Endodermal cell (in vitro differentiated cells): ENCODE results near the gene ITGAD. TPM values are rescaled to one million over a fixed set of nuclear protein-coding genes. Genes with fewer than 3 reads are reported as not detected.

Experiments
- DNase-seq: peaks from one replicate; pipeline ENCODE4 v3.0.0-alpha.2; 2017
- H3K27ac ChIP-seq: 2 replicates; pipeline ENCODE4 v1.5.1; 2013; ENCODE audit warnings: mild to moderate bottlenecking, low read depth, low read length, moderate library complexity
- H3K27me3 ChIP-seq: 2 replicates; pipeline ENCODE4 v1.6.1; 2013; ENCODE audit warnings: mild to moderate bottlenecking, low read length, moderate library complexity; ENCODE audit not compliant: insufficient read depth, control insufficient read depth, poor library complexity, severe bottlenecking
- H3K36me3 ChIP-seq: 2 replicates; pipeline ENCODE4 v1.7.0; 2013; ENCODE audit warnings: mild to moderate bottlenecking, low read length, moderate library complexity; ENCODE audit not compliant: control insufficient read depth, insufficient read depth
- H3K4me1 ChIP-seq: one replicate; pipeline ENCODE4 v1.7.0; 2013; ENCODE audit warnings: low read length; ENCODE audit not compliant: control insufficient read depth, insufficient read depth
- H3K4me3 ChIP-seq: 2 replicates; pipeline ENCODE4 v1.5.1; 2013; ENCODE audit warnings: mild to moderate bottlenecking, low read length, moderate library complexity
- H3K9ac ChIP-seq: 2 replicates; pipeline ENCODE4 v1.6.1; 2013; ENCODE audit warnings: mild to moderate bottlenecking, low read length, moderate library complexity; ENCODE audit not compliant: poor library complexity, severe bottlenecking; ENCODE audit errors: extremely low read depth
- H3K9me3 ChIP-seq: 2 replicates; pipeline ENCODE4 v1.6.1; 2013; ENCODE audit warnings: mild to moderate bottlenecking, low read length, moderate library complexity; ENCODE audit not compliant: control insufficient read depth
- H3K27ac Mint-ChIP-seq: 2 replicates; pipeline ENCODE4 v1.8.0; 2020; ENCODE audit warnings: mixed read lengths
- H3K27me3 Mint-ChIP-seq: 2 replicates; pipeline ENCODE4 v1.8.0; 2021; ENCODE audit warnings: mild to moderate bottlenecking, mixed read lengths; ENCODE audit not compliant: insufficient read depth
- H3K36me3 Mint-ChIP-seq: 2 replicates; pipeline ENCODE4 v1.8.0; 2020; ENCODE audit warnings: low read depth, mixed read lengths
- H3K4me1 Mint-ChIP-seq: 2 replicates; pipeline ENCODE4 v1.8.0; 2020; ENCODE audit warnings: mixed read lengths
- H3K4me3 Mint-ChIP-seq: 2 replicates; pipeline ENCODE4 v1.8.0; 2020; ENCODE audit warnings: mild to moderate bottlenecking, moderate library complexity, mixed read lengths
- H3K9me3 Mint-ChIP-seq: 2 replicates; pipeline ENCODE4 v1.8.0; 2020; ENCODE audit warnings: mild to moderate bottlenecking, mixed read lengths
- CTCF ChIP-seq: fragments of 200-600 bp; sonication (generic); conservative IDR thresholded peaks from 2 replicates; pipeline ENCODE4 v1.5.0; 2021; ENCODE audit warnings: antibody characterized with exemption, mild to moderate bottlenecking
- WGBS, 2 experiments: methylation state at CpG; one replicate each; pipeline versions ENCODE4 v1.1.5 to v1.1.7; 2013; ENCODE audit warnings: missing lambda C conversion rate in 2 of 2, mixed read lengths in 1 of 2; ENCODE audit not compliant: insufficient coverage in 1 of 2, insufficient read length in 1 of 2; 5-methylcytosine and 5-hydroxymethylcytosine counted together
- total RNA-seq, 2 donors: library from RNA; stranded (reverse); fragmentation: NEBNext Ultra II Directional in 1 of 2; extraction: Animal tissue kit (Norgen Biotek cat#: 25700) in 1 of 2; gene quantifications; 2 replicates in 1 of 2; 3 replicates in 1 of 2; pipeline ENCODE4 v1.2.1, GENCODE V29; 2021

The ITGAD gene
- total RNA-seq, 2 donors from 2014 or later, result not detected

DNA sequence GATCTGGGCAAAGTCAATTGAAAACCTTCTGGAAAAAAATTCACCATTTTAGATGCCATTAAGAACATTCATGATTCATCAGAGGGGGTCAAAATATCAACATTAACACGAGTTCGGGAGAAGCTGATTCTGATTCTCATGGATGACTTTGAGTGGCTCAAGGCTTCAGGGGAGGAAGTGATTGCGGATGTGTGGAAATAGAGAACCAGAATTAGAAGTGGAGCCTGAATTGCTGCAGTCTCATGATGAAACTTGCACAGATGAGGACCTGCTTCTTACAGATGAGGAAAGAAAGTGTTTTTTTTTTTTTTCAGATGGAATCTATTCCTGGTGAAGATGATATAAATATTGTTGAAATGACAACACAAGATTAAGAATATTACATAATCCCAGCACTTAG, 25.3 kb upstream of the ITGAD start:
- no peak overlapping the region for H3K4me3 ChIP-seq

DNA sequence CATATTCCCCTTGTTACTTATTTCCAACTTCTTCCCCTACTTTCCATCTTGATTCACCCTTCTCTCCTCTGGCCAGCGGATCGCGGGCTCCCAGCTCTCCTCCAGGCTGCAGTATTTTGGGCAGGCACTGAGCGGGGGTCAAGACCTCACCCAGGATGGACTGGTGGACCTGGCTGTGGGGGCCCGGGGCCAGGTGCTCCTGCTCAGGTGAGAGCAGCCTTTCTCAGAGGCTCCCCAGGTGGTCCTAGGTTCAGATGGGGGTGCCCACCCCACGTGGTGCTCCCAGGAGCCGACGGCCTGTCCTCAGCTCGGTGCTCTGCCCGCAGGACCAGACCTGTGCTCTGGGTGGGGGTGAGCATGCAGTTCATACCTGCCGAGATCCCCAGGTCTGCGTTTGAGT, 22.1 kb upstream of the ITGAD start:
- no peak overlapping the region for H3K4me3 Mint-ChIP-seq
- no peaks in the 10 kb centered on the region for H3K36me3 ChIP-seq
- no peak for DNase-seq
- H3K4me3 ChIP-seq, result no peak overlapping the region
- TF ChIP-seq CTCF, result no peak
- WGBS, 2 experiments, result 91 to 94% methylated on average over 6 to 12 of the region's 12 CpGs
- no peaks in the 10 kb centered on the region for H3K36me3 Mint-ChIP-seq
- H3K9me3 Mint-ChIP-seq, result peaks cover 7% of the 10 kb centered on the region
- H3K4me1 Mint-ChIP-seq, result no peaks in the 10 kb centered on the region
- H3K27me3 Mint-ChIP-seq, result peaks cover 29% of the 10 kb centered on the region
- no peaks in the 10 kb centered on the region for H3K27me3 ChIP-seq
- H3K9ac ChIP-seq, result no peak overlapping the region
- H3K9me3 ChIP-seq, result no peaks in the 10 kb centered on the region
- H3K27ac ChIP-seq, result no peak overlapping the region
- no peak overlapping the region for H3K27ac Mint-ChIP-seq
- H3K4me1 ChIP-seq, result no peaks in the 10 kb centered on the region

More for the DNA sequence above, 25.3 kb upstream of the ITGAD start:
- H3K27me3 Mint-ChIP-seq, result peaks cover 18% of the 10 kb centered on the region
- Histone ChIP-seq H3K9me3 (no peaks in the 10 kb centered on the region), H3K9ac (no peak overlapping the region), H3K27ac (no peak overlapping the region), H3K4me1 (no peaks in the 10 kb centered on the region), H3K27me3 (no peaks in the 10 kb centered on the region), H3K36me3 (no peaks in the 10 kb centered on the region)
- no peak for TF ChIP-seq CTCF
- no peaks in the 10 kb centered on the region for H3K36me3 Mint-ChIP-seq
- DNase-seq, result no peak
- WGBS, 2 experiments, result 88 to 97% methylated on average over 3 of the region's 3 CpGs
- no peak overlapping the region for H3K4me3 Mint-ChIP-seq
- H3K27ac Mint-ChIP-seq, result no peak overlapping the region
- H3K9me3 Mint-ChIP-seq, result peaks cover 2% of the 10 kb centered on the region
- H3K4me1 Mint-ChIP-seq, result no peaks in the 10 kb centered on the region

DNA sequence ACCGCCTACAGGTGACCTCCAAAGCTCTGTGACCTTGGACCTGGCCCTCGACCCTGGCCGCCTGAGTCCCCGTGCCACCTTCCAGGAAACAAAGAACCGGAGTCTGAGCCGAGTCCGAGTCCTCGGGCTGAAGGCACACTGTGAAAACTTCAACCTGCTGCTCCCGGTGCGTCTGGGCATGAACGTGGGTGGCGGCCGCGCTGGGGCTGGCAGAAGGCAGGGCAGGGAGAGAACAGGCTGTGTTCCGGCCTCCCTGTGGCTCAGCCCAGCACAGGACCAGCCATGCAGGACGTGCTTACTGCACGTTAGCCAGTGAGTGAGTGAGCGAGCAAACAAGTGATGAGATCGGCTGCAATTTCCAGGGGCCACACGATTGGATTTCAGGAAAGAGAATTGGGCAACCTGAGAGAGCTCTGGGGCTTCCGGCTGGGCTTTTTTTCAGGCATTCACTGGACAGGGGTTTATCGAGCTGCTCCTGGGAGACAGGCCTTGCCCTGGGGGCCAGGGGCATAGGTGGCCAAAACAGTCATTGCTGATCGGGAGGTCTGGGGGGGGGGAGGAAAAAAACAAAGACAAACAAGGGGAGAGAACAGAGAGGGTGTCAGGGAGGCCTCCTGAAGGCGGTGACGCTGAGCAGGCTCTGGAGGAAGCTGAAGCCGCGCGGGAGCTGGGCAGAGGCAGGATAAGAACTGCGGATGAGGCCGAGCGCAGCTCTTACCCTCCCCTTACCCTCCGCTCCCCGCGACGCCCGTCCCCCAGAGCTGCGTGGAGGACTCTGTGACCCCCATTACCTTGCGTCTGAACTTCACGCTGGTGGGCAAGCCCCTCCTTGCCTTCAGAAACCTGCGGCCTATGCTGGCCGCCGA, 21.3 kb upstream of the ITGAD start:
- peaks cover 29% of the 10 kb centered on the region for H3K27me3 Mint-ChIP-seq

More for the DNA sequence above, 21.3 kb upstream of the ITGAD start:
- Histone ChIP-seq H3K9ac (no peak overlapping the region), H3K4me3 (no peak overlapping the region), H3K27ac (no peak overlapping the region), H3K27me3 (no peaks in the 10 kb centered on the region), H3K9me3 (no peaks in the 10 kb centered on the region), H3K4me1 (no peaks in the 10 kb centered on the region), H3K36me3 (no peaks in the 10 kb centered on the region)
- 92 to 93% methylated on average over 31 to 42 of the region's 42 CpGs for WGBS, 2 experiments
- Mint-ChIP-seq H3K9me3 (peaks cover 7% of the 10 kb centered on the region), H3K4me1 (no peaks in the 10 kb centered on the region), H3K4me3 (no peak overlapping the region), H3K36me3 (no peaks in the 10 kb centered on the region), H3K27ac (no peak overlapping the region)
- no peak for DNase-seq
- TF ChIP-seq CTCF, result no peak
